NCI-H226 (cell line): Measurements from ENCODE around the gene CCDC152.
A peak's percentile ranks its signal among the peaks of the same experiment; 100 is the strongest.

Source experiments
- DNase-seq: peaks from one replicate; pipeline ENCODE4 v3.0.0-alpha.2; 2015

CCDC152 gene

DNA sequence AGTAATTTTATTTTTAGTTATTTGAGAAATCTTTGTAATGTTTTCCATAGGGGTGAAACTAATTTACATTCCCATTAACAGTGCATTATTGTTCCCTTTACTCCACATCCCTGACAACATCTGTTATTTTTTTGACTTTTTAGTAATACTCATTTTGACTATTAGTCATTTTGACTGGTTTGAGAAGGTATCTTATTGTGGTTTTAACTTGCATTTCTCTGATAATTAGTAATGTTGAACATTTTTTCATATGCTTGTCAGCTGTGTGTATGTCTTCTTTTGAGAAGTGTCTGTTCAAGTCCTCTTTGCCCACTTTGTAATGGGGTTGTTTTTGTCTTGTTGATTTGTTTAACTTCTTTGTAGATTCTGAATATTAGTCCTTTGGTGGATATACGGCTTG lies 27.5 kb downstream of the CCDC152 start:
- peak; percentile 9 for DNase-seq

DNA sequence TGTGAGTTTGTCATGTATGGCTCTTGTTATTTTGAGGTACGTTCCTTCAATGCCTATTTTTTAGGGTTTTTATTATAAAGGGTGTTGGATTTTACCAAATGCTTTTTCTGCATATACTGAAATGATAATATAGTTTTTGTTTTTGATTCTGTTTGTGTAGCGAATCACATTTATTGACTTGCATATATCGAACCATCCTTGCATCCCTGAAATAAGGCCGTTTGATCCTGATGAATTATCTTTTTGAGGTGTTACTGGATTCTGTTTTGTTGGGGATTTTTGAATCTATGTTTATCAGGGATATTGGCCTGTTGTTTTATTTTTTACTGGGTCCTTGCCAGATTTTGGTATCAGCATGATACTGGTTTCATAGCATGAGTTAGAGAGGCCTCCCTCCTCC lies 29.1 kb downstream of the CCDC152 start:
- DNase-seq, result no peak

GRCh38 chr5:42787073-42787472 lies 30.5 kb downstream of the CCDC152 start:
- no peak for DNase-seq

- DNase-seq, result no peak
These were observed 31.2 kb downstream of the CCDC152 start for GRCh38 chr5:42787845-42788244.

GRCh38 chr5:42791151-42791550 lies 34.5 kb downstream of the CCDC152 start:
- DNase-seq, result no peak

DNA sequence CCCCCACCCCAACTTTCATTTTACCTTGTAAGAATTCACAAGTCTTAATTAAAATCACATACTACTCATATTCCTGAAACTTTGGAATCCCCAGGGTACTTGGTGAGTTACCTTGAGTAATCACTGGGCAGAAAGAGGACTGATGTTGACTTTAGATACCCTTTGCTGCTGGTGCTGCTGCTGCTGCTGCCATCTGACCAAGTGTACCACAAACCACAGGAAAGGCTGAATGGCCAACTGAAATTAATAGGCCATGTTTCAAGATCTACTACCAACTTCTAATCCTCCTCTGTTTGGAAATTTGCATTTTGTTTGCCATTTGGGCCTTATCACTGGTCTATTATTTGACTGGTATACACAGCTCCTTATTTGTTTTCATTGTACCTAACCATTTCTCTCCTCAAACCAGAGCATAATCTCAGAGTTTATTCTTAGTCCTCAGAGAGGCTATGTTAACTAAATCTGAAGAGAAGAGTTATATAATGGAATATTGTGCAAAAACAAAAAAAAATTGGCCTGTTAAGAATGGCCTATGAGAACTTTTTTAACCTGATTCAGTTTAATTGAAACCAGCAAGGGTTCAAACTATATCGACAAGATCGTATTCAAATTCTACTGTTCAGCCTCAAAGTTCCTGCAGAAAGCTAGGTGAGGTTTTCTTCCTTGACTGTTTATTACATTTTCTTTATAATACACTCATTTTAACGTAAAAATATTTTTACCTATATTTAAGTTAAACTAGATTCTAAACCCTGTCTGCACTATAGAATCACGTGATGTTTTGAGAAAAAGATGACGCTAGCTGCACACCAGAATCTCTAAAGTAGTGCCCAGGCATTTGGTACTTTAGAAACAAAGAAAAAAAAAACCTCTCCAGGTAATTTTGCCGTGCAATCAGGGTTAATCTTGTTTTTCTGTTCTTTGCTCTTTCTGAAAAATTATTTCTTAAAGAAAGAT lies 41.9 kb downstream of the CCDC152 start:
- no peak for DNase-seq

DNA sequence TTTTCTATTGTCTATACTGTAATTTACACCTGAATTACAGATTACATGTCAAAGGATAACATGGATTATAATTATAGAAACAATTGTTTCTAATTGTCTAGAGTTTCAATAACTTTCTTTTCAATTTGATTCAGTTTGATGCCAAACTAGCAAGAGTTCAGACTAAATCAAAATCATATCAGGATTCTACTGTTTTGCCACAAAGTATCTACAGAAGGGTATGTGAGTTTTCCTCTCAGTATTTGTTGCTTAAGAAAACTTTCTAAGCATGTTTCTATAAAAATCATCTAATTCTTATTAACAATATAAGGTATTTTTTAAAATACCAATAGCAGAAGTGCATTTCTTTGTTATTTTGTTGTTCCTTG lies 42.6 kb downstream of the CCDC152 start:
- no peak for DNase-seq

DNA sequence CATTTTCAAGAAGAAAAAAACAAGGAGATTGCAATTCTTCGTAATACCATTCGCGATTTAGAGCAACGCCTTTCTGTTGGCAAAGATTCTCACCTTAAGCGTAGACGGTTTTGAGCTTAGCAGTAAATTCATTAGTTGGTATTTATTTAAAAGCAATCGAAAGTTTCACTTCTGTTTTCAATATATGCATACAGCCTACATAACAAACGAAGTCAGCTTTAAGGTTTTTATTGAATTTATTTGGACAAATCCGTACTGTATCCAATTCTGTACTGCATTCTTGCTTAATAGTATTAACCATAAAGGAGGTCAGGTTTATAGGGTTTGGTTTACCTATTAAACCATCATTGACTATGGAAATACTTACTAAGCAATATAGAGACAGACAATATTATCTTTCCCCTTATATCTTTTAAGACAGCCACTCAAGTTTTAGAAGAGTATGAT lies 43.1 kb downstream of the CCDC152 start:
- no peak for DNase-seq

DNA sequence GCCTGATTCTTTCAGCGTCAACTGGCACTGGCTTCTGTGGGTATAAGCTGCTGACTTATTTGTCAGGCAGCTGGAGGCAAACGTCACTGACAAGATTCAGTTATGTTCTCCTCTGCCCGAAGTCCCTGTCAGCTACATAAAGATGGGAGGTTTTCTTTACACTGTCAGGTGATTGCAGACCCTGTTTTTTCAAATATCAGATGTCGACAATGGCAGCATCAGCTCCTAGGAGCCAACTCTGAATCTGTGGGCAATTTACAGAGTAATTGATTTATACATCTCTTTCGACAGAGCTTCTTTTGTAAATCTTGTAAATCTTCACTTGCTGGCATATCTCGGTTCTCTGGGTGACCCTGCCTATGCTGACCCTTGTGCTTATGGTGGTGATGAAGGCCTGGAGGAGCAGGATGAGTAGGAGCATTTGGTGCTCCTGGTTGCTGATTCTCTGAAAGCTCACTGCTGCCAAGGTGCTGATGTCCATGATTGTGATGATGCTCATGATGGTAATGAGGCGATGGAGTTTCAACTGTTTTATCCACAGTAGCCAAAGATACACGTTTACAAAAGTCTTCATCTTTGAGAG lies 44.2 kb downstream of the CCDC152 start:
- DNase-seq, result no peak

DNA sequence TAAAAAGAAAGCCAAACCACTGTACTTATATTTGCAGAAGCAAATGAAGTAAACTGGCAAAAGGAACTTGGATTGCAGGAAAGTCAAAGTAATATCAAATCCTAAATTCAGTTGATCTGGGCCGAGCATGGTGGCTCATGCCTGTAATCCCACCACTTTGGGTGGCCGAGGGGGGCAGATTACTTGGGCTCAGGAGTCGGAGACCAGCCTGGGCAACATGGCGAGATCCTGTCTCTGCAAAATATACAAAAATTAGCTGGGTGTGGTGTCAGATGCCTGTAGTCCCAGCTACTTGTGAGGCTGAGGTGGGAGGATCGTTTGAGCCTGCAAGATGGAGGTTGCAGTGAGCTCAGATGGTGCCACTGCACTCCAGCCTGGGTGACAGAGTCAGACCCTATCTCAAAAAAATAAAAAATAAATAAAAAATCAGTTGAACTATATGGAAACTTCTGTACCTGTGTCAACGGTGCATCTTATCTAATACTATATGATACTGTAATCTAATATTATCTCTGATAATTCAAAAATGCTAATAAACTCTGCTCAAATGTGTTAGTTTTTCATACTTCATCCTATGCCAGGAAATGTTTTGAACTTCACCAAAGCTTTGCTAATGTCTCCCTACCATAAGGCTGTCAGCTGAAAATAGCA lies 45.0 kb downstream of the CCDC152 start:
- no peak for DNase-seq

DNA sequence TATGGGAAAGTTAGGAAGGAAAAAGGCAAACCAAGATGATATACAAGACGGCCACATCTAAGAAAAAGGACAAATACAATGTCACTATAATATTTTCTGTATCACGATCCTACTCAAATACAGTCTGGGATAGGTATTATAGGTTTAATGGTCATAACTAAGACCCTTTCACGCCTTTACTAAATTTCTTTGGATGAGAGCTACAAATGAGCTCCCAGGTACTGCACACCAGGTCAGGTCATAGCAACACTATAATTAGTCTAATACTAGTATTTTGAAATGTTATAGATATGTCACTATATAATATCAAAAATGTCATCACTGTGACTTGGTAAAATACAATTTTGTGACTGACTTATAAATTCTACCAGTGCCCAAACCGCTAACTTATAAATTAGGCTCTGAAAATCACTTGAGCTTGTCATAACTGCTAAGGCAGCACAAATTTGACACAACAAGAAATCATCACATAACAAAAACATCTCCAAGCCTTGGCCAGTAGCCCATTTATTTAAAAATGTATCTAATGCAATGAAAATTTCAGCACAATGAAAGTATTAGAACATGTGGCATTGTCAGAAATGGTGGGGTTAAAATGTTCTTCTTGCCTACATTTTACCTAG lies 48.2 kb downstream of the CCDC152 start:
- DNase-seq, result no peak

GRCh38 chr5:42806004-42806700 lies 49.5 kb downstream of the CCDC152 start:
- no peak for DNase-seq

DNA sequence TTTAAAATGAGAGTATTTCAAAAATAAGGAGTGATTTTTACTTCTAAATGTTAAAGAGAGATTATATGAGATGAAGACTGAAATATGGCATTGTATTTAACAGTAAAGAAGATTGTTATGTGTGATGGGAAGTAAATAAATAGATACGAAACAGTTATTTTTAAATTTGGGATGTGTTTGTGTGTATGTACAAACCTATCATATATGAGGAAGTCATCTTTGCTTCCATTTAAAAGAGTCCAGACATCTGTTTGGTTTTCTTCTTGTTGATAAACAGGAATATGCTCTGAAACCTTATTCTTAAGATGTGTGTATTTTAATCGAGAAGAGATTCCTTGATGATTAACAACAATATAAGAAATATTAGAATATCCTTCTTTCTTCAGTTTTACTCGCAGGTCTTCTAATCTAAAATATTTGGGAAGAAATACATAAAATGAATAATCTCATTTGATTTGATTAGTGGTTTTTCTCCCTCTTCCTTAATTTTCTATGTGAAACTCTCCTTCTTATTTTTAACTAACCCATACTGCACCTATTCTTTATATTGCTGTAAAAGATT lies 50.2 kb downstream of the CCDC152 start:
- DNase-seq, result no peak

- peak; percentile 9 for DNase-seq
These were observed 51.3 kb downstream of the CCDC152 start for GRCh38 chr5:42807722-42808447.

DNA sequence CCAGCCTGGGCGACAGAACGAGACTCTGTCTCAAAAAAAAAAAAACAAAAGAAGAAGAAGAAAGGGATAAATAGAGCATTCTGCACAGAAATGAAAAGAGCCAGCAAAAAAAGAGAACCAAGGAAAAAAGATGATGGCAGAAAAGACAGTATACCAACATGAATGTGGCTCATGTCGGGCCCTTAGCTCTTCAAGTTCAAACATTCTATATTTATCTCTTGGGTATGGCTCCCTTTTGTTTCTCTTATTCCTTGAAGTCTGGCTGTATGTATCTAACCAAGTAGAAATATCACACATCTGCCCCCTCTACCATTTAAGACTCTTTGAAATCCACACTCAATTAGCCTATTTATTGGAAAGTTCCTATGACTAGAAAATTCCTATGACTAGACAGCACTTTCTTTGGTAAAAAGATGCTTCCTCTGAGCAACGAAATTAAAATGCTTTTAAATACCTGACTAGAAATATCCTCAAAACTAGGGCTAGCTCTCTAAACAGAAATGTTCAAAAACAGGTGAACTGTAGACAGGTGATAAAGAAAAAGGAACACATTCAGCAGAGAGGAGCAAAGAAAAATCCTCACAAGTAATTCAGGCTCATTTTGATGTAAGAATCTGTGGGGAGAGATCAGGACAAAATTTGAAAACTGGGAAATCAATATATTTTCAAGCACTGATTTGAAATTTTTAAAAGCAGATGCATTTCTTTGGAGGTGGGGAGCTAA lies 52.4 kb downstream of the CCDC152 start:
- no peak for DNase-seq

- DNase-seq, result no peak
These were observed 54.4 kb downstream of the CCDC152 start for GRCh38 chr5:42810834-42811590.

- DNase-seq, result no peak
These were observed 55.2 kb downstream of the CCDC152 start, which contains the start of gene SELENOP for GRCh38 chr5:42811591-42812446. TSS of gene SELENOP (minus strand) at chr5:42811892. CDS start at chr5:42808353, 3,539 bp downstream.

GRCh38 chr5:42812620-42813019 lies 56.0 kb downstream of the CCDC152 start:
- DNase-seq, result no peak

DNA sequence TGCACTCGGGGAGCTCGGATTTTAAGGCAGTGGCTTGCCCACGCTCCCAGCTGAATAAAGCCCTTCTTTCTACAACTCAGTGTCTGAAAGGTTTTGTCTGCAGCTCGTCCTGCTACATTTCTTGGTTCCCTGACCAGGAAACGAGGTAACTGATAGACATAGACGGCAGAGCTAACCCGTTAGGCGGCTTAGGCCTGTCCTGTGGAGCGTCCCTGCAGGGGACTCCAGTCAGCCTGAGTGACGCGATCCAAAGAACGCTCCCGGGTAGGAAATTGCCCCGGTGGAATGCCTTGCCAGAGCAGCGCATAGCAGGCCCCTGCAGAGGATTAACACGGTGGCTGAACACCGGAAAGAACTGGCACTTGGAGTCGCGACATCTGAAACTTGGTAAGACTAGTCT lies 56.9 kb downstream of the CCDC152 start:
- no peak for DNase-seq
